Measurements from ENCODE around the gene GPR6. TPM values are rescaled to one million over a fixed set of nuclear protein-coding genes. Genes with fewer than 3 reads are reported as not detected.

GPR6 gene
- total RNA-seq, 1 experiment from 2014 or later = 0.20 TPM

- no peak overlapping the region for H3K4me2 ChIP-seq (ENCODE audit: insufficient read depth, insufficient read length, low read length)
- H4K20me1 ChIP-seq (ENCODE audit: control insufficient read depth, insufficient read depth, insufficient read length) = no peaks in the 10 kb centered on the region
- H2BK15ac ChIP-seq (ENCODE audit: low read depth, low read length) = no peak overlapping the region
- H4K8ac ChIP-seq (replicated peaks; ENCODE audit: insufficient read length, low read depth, low read length) = no peak overlapping the region
- no peak overlapping the region for H3K23ac ChIP-seq (ENCODE audit: insufficient read length, low read depth, low read length)
- H3K79me1 ChIP-seq (ENCODE audit: insufficient read depth, low read depth, low read length, poor library complexity, severe bottlenecking) = no peaks in the 10 kb centered on the region
- no peaks in the 10 kb centered on the region for H3K27me3 ChIP-seq (ENCODE audit: insufficient read depth, low read length)
- no peak overlapping the region for H2BK20ac ChIP-seq (ENCODE audit: low read depth, low read length, poor library complexity, severe bottlenecking)
- H3T11ph ChIP-seq (ENCODE audit: low read length) = no peak overlapping the region
- H3K4me1 Mint-ChIP-seq = no peaks in the 10 kb centered on the region; a peak in 1 of 4 replicates
- no peak overlapping the region for H4K5ac ChIP-seq (ENCODE audit: insufficient read length, low read depth, low read length)
- H3K14ac ChIP-seq (ENCODE audit: insufficient read depth, low read length) = no peak overlapping the region
- no peak for DNase-seq
- H3K27ac ChIP-seq (ENCODE audit: insufficient read length, low read depth, low read length) = no peak overlapping the region
- no peak overlapping the region for H2BK5ac ChIP-seq (ENCODE audit: insufficient read length, low read length)
- no CpG with 5 or more reads among the region's 3 CpGs for WGBS (ENCODE audit: extremely low coverage, insufficient read length, low lambda C conversion rate)
- no peak overlapping the region for H4K91ac ChIP-seq (ENCODE audit: insufficient read length, low read depth, low read length)
- no peak overlapping the region for H2AK5ac ChIP-seq (ENCODE audit: insufficient read length, low read length)
- TF ChIP-seq CTCF (conservative IDR thresholded peaks at IDR 0.05) = no peak
- no peak overlapping the region for H2BK120ac ChIP-seq (ENCODE audit: low read depth, low read length, poor library complexity, severe bottlenecking)
- H2AFZ ChIP-seq (ENCODE audit: low read length) = no peak overlapping the region
- H3K18ac ChIP-seq (ENCODE audit: insufficient read length, low read depth, low read length) = no peak overlapping the region
- no peaks in the 10 kb centered on the region for H3K4me1 ChIP-seq (ENCODE audit: insufficient read depth, low read length)
- peaks cover 0 to 4% (median 0%) of the 10 kb centered on the region in 3 experiments; a peak in 2 of 7 replicates for H3K36me3 Mint-ChIP-seq (ENCODE audit: insufficient read depth in 1 of 3, low read depth in 3 of 3)
- H3K56ac ChIP-seq (ENCODE audit: insufficient read length, low read depth, low read length) = no peak overlapping the region
- no peak overlapping the region for H3K27ac Mint-ChIP-seq
- no peaks in the 10 kb centered on the region for H3K23me2 ChIP-seq (ENCODE audit: insufficient read length, low read depth, low read length, poor library complexity, severe bottlenecking)
- no peak overlapping the region for H3K4ac ChIP-seq (ENCODE audit: low read depth, low read length)
- H3K9me3 Mint-ChIP-seq = peaks cover 0 to 2% of the 10 kb centered on the region in 2 experiments; a peak in 1 of 5 replicates
- H3K4me3 Mint-ChIP-seq = no peak overlapping the region
- no peak overlapping the region for H2BK12ac ChIP-seq (ENCODE audit: insufficient read length, low read depth, low read length)
- H3K27me3 Mint-ChIP-seq (ENCODE audit: low read depth) = peaks cover 5% of the 10 kb centered on the region
- H3K9ac ChIP-seq (ENCODE audit: extremely low read depth, insufficient read length, low read length) = no peak overlapping the region
- H3K79me2 ChIP-seq (ENCODE audit: insufficient read depth, low read length) = no peaks in the 10 kb centered on the region
- H3K9me3 ChIP-seq (ENCODE audit: control insufficient read depth, low read depth, low read length) = no peaks in the 10 kb centered on the region
These were observed 21.6 kb downstream of the GPR6 start for GRCh38 chr6:109999740-110000139.

Measured in H9 (cell line).